ENCODE data around the gene GNAQ.
"Not testable (repeated sequence)": the region's sequence is repeated elsewhere in the genome, so short reads cannot be mapped to it uniquely, and the experiment has no call there.

The GNAQ gene

DNA sequence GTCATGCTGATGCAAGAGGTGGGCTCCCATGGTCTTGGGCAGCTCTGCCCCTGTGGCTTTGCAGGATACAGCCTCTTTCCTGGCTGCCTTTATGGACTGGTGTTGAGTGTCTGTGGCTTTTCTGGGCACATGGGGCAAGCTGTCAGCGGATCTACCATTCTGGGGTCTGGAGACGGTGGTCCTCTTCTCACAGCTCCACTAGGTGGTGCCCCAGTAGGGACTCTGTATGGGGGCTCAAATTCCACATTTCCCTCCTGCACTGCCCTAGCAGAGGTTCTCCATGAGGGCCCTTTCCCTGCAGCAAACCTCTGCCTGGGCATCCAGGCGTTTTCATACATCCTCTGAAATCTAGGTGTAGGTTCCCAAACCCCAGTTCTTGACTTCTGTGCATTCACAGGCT is 340.9 kb downstream of the GNAQ start:
- DNase-seq (ENCODE audit: low spot score) = not testable (repeated sequence)

- DNase-seq (ENCODE audit: low spot score) = not testable (repeated sequence)
Measured at GRCh38 chr9:77690119-77690518, 341.5 kb downstream of the GNAQ start.

- DNase-seq (ENCODE audit: low spot score) = not testable (repeated sequence)
Measured at GRCh38 chr9:77687737-77688136, 343.9 kb downstream of the GNAQ start.

- DNase-seq (ENCODE audit: low spot score) = no peak
Measured at GRCh38 chr9:77680581-77680980, 351.0 kb downstream of the GNAQ start.

- DNase-seq (ENCODE audit: low spot score) = no peak
Measured at GRCh38 chr9:77679661-77680368, 351.8 kb downstream of the GNAQ start.

GRCh38 chr9:77679088-77679487 is 352.5 kb downstream of the GNAQ start:
- no peak for DNase-seq (ENCODE audit: low spot score)

GRCh38 chr9:77677957-77678535 is 353.6 kb downstream of the GNAQ start:
- DNase-seq (ENCODE audit: low spot score) = no peak

- no peak for DNase-seq (ENCODE audit: low spot score)
Measured at GRCh38 chr9:77677397-77677796, 354.2 kb downstream of the GNAQ start.

- DNase-seq (ENCODE audit: low spot score) = no peak
Measured at GRCh38 chr9:77673941-77674791, 357.4 kb downstream of the GNAQ start.

DNA sequence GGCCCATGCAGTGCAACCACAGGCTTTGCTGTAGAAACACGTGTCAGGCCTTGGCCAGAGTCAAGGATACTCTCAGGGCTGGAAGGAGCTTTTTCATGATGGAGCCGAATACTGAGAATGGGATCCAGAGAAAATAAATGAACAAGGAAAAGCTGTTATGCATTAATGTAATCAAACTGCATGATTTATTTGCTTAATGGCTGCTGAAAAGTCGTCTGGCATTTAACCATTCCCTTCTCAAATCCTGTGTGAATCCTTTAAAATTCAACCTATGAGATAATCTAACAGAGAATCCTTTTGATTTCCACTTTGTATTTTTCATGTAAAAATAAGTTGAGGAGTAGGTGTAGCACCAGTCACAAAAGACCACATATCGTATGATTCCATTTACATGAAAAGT is 359.4 kb downstream of the GNAQ start:
- DNase-seq (ENCODE audit: low spot score) = no peak

DNA sequence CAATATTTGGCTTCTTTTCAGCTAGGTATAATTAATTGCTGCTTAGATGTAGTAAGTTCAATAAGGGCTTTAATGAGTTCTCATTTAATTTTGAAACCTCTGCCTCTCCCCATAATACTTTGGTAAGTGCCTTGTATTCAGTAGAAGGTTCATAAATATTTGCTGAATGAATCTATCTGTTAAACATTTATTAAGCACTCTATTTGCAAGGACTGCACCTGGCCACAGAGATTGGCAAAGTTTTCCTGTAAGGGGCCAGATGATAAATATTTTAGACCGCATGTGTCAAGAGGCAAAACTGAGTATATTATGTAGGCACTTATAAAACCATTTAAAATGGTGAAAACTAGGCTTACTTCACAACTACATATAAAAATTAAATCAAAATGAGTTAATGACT is 364.5 kb downstream of the GNAQ start:
- DNase-seq (ENCODE audit: low spot score) = no peak
